ENCODE measurements around the gene RB1.

- TF ChIP-seq CTCF (IDR thresholded peaks at IDR 0.05): no peak
- no peak for TF ChIP-seq POLR2A (IDR thresholded peaks at IDR 0.05)
- TF ChIP-seq POLR2AphosphoS5 (IDR thresholded peaks at IDR 0.05): no peak
Measured at GRCh38 chr13:48266150-48266549, 37.4 kb upstream of the RB1 start.
